BJ (cell line): ENCODE results near the gene MYRF. TPM values are rescaled to one million over a fixed set of nuclear protein-coding genes. Genes with fewer than 3 reads are reported as not detected.

Experiments used
- CTCF ChIA-PET: fragments of 350-600 bp; formaldehyde crosslinking; extraction: SDS; loops from one replicate; lab custom pipeline; 2021; ENCODE audit warnings: antibody characterized with exemption, inconsistent platforms; lab: Yijun Ruan, JAX
- POLR2A ChIA-PET: fragments of 300-600 bp; sonication (Branson Sonifier 250); formaldehyde crosslinking; extraction: SDS; loops from one replicate; lab custom pipeline; 2021; ENCODE audit warnings: antibody characterized with exemption; lab: Charles Lee
- DNase-seq: peaks from one replicate; pipeline ENCODE4 v3.0.0-alpha.2; 2011; ENCODE audit warnings: low read depth
- H3K27me3 ChIP-seq: 2 replicates; pipeline ENCODE4 v1.6.0; 2011; ENCODE audit warnings: low read length; ENCODE audit not compliant: control insufficient read depth, insufficient read depth
- H3K36me3 ChIP-seq: 2 replicates; pipeline ENCODE4 v1.5.1; 2011; ENCODE audit warnings: low read length; ENCODE audit not compliant: control insufficient read depth, insufficient read depth
- H3K4me3 ChIP-seq: 2 replicates; pipeline ENCODE4 v1.5.1; 2011; ENCODE audit warnings: low read depth, mild to moderate bottlenecking, control low read depth, low read length
- polyA plus RNA-seq: library from polyadenylated mRNA; depleted of rRNA; stranded (reverse); fragments of >200 nt; gene quantifications from 2 replicates; pipeline ENCODE4 v1.2.3, GENCODE V29; 2011
- TF ChIP-seq, protein P1 (sequence below): IDR thresholded peaks from 2 replicates; pipeline ENCODE4 v1.5.1; 2011; ENCODE audit warnings: low read depth, mild to moderate bottlenecking, control low read depth, inconsistent platforms, low read length, moderate library complexity; ENCODE audit not compliant: insufficient read depth

Gene MYRF
- polyA plus RNA-seq, 1 experiment = 0.45 TPM

- POLR2A ChIA-PET = no interaction called here
- CTCF ChIA-PET = interaction anchor here (1.2 to 3.8 kb wide), 3 partner anchors 8 to 303 kb away, joined by 3 to 32 read pairs (median 7); no protein-coding TSS in a partner anchor
- no peak for DNase-seq
- TF ChIP-seq, protein P1, sequence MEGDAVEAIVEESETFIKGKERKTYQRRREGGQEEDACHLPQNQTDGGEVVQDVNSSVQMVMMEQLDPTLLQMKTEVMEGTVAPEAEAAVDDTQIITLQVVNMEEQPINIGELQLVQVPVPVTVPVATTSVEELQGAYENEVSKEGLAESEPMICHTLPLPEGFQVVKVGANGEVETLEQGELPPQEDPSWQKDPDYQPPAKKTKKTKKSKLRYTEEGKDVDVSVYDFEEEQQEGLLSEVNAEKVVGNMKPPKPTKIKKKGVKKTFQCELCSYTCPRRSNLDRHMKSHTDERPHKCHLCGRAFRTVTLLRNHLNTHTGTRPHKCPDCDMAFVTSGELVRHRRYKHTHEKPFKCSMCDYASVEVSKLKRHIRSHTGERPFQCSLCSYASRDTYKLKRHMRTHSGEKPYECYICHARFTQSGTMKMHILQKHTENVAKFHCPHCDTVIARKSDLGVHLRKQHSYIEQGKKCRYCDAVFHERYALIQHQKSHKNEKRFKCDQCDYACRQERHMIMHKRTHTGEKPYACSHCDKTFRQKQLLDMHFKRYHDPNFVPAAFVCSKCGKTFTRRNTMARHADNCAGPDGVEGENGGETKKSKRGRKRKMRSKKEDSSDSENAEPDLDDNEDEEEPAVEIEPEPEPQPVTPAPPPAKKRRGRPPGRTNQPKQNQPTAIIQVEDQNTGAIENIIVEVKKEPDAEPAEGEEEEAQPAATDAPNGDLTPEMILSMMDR = no peak
- Histone ChIP-seq H3K4me3 (no peak overlapping the region), H3K27me3 (no peaks in the 10 kb centered on the region), H3K36me3 (peaks cover 17% of the 10 kb centered on the region)
These were observed 52.7 kb downstream of the MYRF start for GRCh38 chr11:61805146-61805545.

GRCh38 chr11:61806785-61807184 is 54.3 kb downstream of the MYRF start:
- TF ChIP-seq, protein P1 = no peak
- H3K4me3 ChIP-seq = no peak overlapping the region
- no peak for DNase-seq
- H3K27me3 ChIP-seq = no peaks in the 10 kb centered on the region
- POLR2A ChIA-PET = interaction anchor here (0.6 kb wide), 1 partner anchor 155 kb away, joined by 3 read pairs; no protein-coding TSS in a partner anchor
- peaks cover 26% of the 10 kb centered on the region for H3K36me3 ChIP-seq
- CTCF ChIA-PET = interaction anchor here (0.6 to 3.8 kb wide), 3 partner anchors 10 to 301 kb away, joined by 3 to 32 read pairs (median 7); no protein-coding TSS in a partner anchor

DNA sequence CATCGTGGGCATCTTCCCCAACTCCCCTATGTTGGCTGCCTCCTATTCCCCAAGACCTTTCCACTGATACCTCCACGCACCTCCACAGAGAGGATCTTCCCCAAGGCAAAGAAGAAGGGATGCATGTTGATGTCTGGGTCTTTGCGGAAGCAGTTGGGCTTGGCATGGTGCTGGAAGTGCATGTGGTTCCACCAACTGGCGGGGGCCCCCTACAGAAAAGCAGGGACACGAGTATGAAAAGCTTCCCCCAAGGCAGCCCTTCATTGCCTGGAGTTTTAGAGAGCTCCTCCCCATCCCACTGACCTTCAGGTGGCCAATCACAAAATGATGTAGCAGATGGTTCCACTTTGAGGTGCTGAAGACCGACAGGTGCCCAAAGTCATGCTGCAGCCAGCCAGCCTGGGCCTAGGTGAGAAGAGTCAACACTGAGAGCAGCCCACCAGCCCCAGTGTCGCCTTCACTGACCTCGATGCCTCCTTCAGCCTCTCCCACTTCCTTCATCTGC is 58.3 kb downstream of the MYRF start:
- CTCF ChIA-PET = interaction anchor here (0.6 kb wide), 1 partner anchor 63 kb away, joined by 4 read pairs; no protein-coding TSS in a partner anchor
- no peak for DNase-seq
- POLR2A ChIA-PET = no interaction called here
- TF ChIP-seq, protein P1 = no peak
- Histone ChIP-seq H3K27me3 (no peaks in the 10 kb centered on the region), H3K36me3 (peaks cover 27% of the 10 kb centered on the region), H3K4me3 (no peak overlapping the region)

DNA sequence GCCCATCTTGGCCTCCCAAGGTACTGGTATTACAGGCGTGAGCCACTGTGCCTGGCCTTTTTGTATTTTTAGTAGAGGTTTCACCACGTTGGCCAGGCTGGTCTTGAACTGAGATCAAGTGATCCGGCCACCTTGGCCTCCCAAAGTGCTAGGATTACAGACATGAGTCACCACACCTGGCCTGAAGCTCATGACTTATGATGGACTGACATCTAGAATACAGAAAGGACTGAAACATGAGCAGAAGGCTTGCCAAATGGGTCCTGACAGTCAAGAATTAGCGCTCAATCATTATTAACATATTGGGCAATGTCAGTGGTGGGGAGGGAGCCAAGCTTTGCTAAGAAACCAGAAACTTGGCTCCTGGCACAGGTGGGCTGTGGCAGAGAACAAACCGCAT is 59.4 kb downstream of the MYRF start:
- ChIA-PET CTCF (interaction anchor here (0.6 to 1.9 kb wide), 3 partner anchors 10 to 21 kb away, joined by 3 to 6 read pairs (median 4); no protein-coding TSS in a partner anchor), POLR2A (no interaction called here)
- Histone ChIP-seq H3K36me3 (peaks cover 21% of the 10 kb centered on the region), H3K27me3 (no peaks in the 10 kb centered on the region), H3K4me3 (no peak overlapping the region)
- DNase-seq = no peak
- TF ChIP-seq, protein P1 = no peak

GRCh38 chr11:61812736-61813411 is 60.4 kb downstream of the MYRF start:
- Histone ChIP-seq H3K36me3 (peaks cover 21% of the 10 kb centered on the region), H3K4me3 (no peak overlapping the region), H3K27me3 (no peaks in the 10 kb centered on the region)
- no peak for DNase-seq
- TF ChIP-seq, protein P1 = no peak
- ChIA-PET CTCF (interaction anchor here (1.9 kb wide), 1 partner anchor 16 kb away, joined by 6 read pairs; no protein-coding TSS in a partner anchor), POLR2A (no interaction called here)
